Osteocyte (in vitro differentiated cells): ENCODE measurements around the gene UMAD1. TPM values are rescaled to one million over a fixed set of nuclear protein-coding genes. Genes with fewer than 3 reads are reported as not detected.

Source experiments
- DNase-seq: peaks from one replicate; pipeline ENCODE4 v3.0.0; 2021; ENCODE audit warnings: mixed read lengths; ENCODE audit not compliant: unreplicated experiment; ENCODE audit errors: extremely low spot score
- H3K27ac Mint-ChIP-seq: one replicate; pipeline ENCODE4 v1.8.0; 2021; ENCODE audit warnings: mild to moderate bottlenecking, mixed read lengths; ENCODE audit not compliant: unreplicated experiment
- H3K27me3 Mint-ChIP-seq: one replicate; pipeline ENCODE4 v1.8.0; 2021; ENCODE audit warnings: mixed read lengths; ENCODE audit not compliant: unreplicated experiment
- H3K36me3 Mint-ChIP-seq: one replicate; pipeline ENCODE4 v1.8.0; 2021; ENCODE audit warnings: mixed read lengths; ENCODE audit not compliant: unreplicated experiment
- H3K4me1 Mint-ChIP-seq: one replicate; pipeline ENCODE4 v1.8.0; 2021; ENCODE audit warnings: mixed read lengths; ENCODE audit not compliant: unreplicated experiment
- H3K4me3 Mint-ChIP-seq: one replicate; pipeline ENCODE4 v1.8.0; 2021; ENCODE audit warnings: mild to moderate bottlenecking, moderate library complexity, mixed read lengths; ENCODE audit not compliant: unreplicated experiment
- H3K9me3 Mint-ChIP-seq: one replicate; pipeline ENCODE4 v1.8.0; 2021; ENCODE audit warnings: mixed read lengths; ENCODE audit not compliant: unreplicated experiment
- total RNA-seq: library from RNA; stranded (reverse); gene quantifications from 2 replicates; pipeline ENCODE4 v1.2.1, GENCODE V29; 2021
- TF ChIP-seq, protein P1 (sequence below): fragments of 200-600 bp; sonication (generic); IDR thresholded peaks from 2 replicates; pipeline ENCODE4 v1.5.0; 2021; ENCODE audit warnings: antibody characterized with exemption, mild to moderate bottlenecking, moderate library complexity

UMAD1 gene
- total RNA-seq, 1 donor from 2014 or later = 10.9 TPM

DNA sequence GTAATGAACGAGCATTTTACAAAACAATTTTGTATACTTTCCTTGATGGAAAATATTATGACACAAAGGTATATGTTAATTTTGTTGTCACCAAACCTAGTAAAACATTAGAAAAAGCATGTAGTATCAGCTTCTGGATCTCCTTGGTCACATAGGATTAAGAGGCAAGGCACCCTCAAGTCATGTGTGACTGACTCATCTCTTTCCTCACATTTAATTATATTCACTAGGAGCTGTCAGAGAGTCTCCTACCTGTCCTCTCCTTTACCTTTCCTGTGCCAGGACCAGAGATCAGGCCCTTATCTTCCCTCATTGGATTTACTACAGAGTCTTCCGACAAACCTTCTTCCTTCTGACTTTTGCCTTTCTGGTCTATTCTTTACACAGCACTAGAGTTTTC is 189.1 kb downstream of the UMAD1 start:
- Mint-ChIP-seq H3K27me3 (no peaks in the 10 kb centered on the region), H3K27ac (no peak overlapping the region), H3K4me1 (peaks cover 7% of the 10 kb centered on the region), H3K9me3 (peaks cover 5% of the 10 kb centered on the region), H3K4me3 (no peak overlapping the region), H3K36me3 (peaks cover 3% of the 10 kb centered on the region)
- no peak for DNase-seq
- TF ChIP-seq, protein P1, sequence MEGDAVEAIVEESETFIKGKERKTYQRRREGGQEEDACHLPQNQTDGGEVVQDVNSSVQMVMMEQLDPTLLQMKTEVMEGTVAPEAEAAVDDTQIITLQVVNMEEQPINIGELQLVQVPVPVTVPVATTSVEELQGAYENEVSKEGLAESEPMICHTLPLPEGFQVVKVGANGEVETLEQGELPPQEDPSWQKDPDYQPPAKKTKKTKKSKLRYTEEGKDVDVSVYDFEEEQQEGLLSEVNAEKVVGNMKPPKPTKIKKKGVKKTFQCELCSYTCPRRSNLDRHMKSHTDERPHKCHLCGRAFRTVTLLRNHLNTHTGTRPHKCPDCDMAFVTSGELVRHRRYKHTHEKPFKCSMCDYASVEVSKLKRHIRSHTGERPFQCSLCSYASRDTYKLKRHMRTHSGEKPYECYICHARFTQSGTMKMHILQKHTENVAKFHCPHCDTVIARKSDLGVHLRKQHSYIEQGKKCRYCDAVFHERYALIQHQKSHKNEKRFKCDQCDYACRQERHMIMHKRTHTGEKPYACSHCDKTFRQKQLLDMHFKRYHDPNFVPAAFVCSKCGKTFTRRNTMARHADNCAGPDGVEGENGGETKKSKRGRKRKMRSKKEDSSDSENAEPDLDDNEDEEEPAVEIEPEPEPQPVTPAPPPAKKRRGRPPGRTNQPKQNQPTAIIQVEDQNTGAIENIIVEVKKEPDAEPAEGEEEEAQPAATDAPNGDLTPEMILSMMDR = no peak

DNA sequence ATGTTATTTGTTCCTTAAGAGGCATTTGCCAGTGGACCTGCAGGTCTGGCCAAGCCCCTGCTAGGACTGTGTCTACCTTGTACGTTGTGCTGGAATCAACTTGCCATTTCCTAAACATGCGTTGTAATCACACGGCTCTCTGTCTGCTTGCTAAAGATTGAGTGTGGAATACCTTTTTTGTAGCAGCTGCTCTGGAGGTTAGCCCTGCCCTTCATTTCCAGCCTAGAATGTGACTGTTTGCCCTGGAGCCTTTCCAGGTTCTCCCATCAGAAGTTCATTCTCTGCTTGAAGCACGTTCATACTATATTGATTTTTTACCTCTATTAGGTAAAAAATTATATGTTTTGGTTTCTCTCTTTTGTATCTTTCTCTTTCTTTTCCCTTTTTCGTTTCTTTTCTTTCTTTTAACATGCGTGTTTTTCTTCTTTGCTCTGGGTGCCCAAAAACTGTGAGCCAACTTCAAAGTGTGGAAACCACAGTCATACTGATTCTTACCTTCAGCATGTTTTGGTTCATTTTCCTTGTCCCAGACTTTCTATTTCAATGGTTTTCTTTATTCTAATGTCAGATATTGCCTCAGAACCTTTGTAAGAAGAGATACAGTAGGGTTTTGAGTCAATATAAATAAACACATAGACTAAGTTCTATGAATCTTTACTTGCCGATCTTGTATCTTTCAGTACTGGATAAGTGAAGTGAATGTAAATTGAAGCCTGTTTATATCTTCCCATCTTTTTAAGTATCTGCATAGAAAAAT is 189.7 kb downstream of the UMAD1 start:
- Mint-ChIP-seq H3K36me3 (peaks cover under 1% of the 10 kb centered on the region), H3K27me3 (no peaks in the 10 kb centered on the region), H3K4me1 (peaks cover 7% of the 10 kb centered on the region), H3K9me3 (peaks cover under 1% of the 10 kb centered on the region), H3K27ac (no peak overlapping the region), H3K4me3 (no peak overlapping the region)
- TF ChIP-seq, protein P1 = no peak
- DNase-seq = no peak

DNA sequence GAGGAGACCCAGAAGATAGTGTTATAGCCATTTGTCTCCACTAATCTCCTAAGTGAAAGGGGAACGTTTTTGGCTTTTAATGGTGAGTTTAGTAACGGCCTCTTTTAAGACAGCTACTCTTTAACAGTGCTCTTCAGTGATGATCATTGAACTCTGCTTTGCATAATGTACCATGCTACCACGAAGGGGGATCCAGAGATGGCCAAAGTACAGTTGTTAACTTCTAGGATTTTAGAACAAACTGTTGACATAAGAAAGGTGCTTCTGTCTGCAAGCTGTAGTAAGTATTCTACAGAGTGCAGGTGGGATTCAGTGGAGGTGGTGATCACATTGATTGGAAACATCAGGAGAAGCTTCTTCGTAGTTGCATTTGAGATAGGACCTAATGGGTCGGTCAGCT is 192.0 kb downstream of the UMAD1 start:
- Mint-ChIP-seq H3K4me3 (no peak overlapping the region), H3K9me3 (no peaks in the 10 kb centered on the region), H3K36me3 (no peaks in the 10 kb centered on the region), H3K27me3 (no peaks in the 10 kb centered on the region), H3K27ac (no peak overlapping the region), H3K4me1 (peaks cover 8% of the 10 kb centered on the region)
- TF ChIP-seq, protein P1 = no peak
- no peak for DNase-seq

DNA sequence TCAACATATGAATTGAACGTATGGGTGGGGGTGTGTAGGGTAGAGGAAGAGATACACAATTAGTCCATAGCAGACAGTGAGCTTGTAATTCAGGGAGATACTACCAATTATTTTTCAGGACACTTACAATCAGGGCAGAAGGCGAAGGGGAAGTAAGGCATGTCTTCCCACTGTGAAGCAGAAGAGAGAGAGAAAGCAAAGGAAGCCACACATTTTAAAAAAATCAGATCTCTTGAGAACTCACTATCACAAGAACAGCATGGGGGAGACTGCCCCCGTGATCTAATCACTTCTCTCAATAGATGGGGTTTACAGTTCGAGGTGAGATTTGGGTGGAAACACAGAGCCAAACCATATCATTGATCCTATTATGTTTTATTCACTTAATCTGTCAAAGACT is 194.2 kb downstream of the UMAD1 start:
- H3K27me3 Mint-ChIP-seq = no peaks in the 10 kb centered on the region
- H3K27ac Mint-ChIP-seq = no peak overlapping the region
- H3K4me3 Mint-ChIP-seq = no peak overlapping the region
- TF ChIP-seq, protein P1 = no peak
- peaks cover 8% of the 10 kb centered on the region for H3K4me1 Mint-ChIP-seq
- no peak for DNase-seq
- no peaks in the 10 kb centered on the region for H3K36me3 Mint-ChIP-seq
- H3K9me3 Mint-ChIP-seq = no peaks in the 10 kb centered on the region

DNA sequence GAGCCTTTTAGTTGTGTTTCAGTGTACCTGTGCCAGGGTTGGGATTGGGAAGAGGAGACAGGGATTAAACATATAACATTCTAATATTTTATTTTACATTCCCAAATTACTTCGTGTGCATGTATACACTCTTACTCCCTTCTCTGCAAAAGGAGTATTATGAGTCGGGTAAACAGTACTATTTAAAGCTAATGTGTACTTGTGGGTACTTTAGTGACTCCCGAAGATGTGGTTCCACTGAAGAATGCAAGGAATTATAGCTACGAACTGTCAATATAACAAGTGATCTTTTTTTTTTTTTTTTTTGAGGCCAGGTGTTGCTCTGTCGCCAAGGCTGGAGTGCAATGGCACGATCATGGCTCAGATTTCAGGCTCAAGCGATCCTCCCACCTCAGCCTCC is 200.5 kb downstream of the UMAD1 start:
- H3K36me3 Mint-ChIP-seq = no peaks in the 10 kb centered on the region
- H3K4me3 Mint-ChIP-seq = no peak overlapping the region
- H3K27me3 Mint-ChIP-seq = no peaks in the 10 kb centered on the region
- peaks cover 10% of the 10 kb centered on the region for H3K4me1 Mint-ChIP-seq
- no peak for DNase-seq
- TF ChIP-seq, protein P1 = no peak
- no peak overlapping the region for H3K27ac Mint-ChIP-seq
- no peaks in the 10 kb centered on the region for H3K9me3 Mint-ChIP-seq
